Measurements from ENCODE around the gene RTN4R. TPM values are rescaled to one million over a fixed set of nuclear protein-coding genes. Genes with fewer than 3 reads are reported as not detected.
"Not testable (repeated sequence)": the region's sequence is repeated elsewhere in the genome, so short reads cannot be mapped to it uniquely, and the experiment has no call there.

Gene RTN4R
- 1 to 10 TPM; 1.3 to 2.7 TPM for total RNA-seq
- polyA plus RNA-seq: under 1 TPM; 0.05 to 0.75 TPM
- long read RNA-seq, donor 1, partial matches to known transcripts: 0 of 4 reads
- long read RNA-seq, donor 1, other reads (novel, unspliced or antisense): 2 of 4 reads
- long read RNA-seq, donor 2, partial matches to known transcripts: 0 of 2 reads
- long read RNA-seq, donor 2, other reads (novel, unspliced or antisense): 0 of 2 reads

- intact Hi-C loops (cut with DNase I): loop anchor here (2.0 to 5.0 kb wide), 3 partner anchors 91 to 112 kb away; no protein-coding TSS in a partner anchor
- Histone ChIP-seq H3K4me3 (ENCODE audit: low read length in 2 of 2) (peak within 1 kb of the TSS; percentile 31 to 34), H3K4me1 (ENCODE audit: control insufficient read depth in 1 of 2, insufficient read depth in 2 of 2, low read length in 2 of 2) (no peaks in the 10 kb centered on the region), H3K27ac (ENCODE audit: low read depth in 1 of 2, low read length in 2 of 2) (no peak within 1 kb of the TSS), H3K36me3 (ENCODE audit: control insufficient read depth in 1 of 2, insufficient read depth in 2 of 2, low read length in 1 of 2) (no peaks in the 10 kb centered on the region), H3K27me3 (ENCODE audit: control insufficient read depth in 1 of 2, insufficient read depth in 2 of 2, low read length in 1 of 2) (no peaks in the 10 kb centered on the region), H3K9me3 (ENCODE audit: control insufficient read depth, low read length) (no peaks in the 10 kb centered on the region)
- peak; percentile 79 for ATAC-seq (ENCODE audit: low FRiP score)
- DNase-seq: peak; percentile 64 to 89
- WGBS, 2 donors: 17 to 31% methylated on average over 30 to 58 of the region's 58 CpGs
These were observed at the start of gene RTN4R for GRCh38 chr22:20268279-20269012. RTN4R (minus strand) TSS chr22:20268318; CDS start chr22:20268092, 226 bp downstream.

- H3K27me3 ChIP-seq (ENCODE audit: control insufficient read depth in 1 of 2, insufficient read depth in 2 of 2, low read length in 1 of 2); H3K9me3 ChIP-seq (ENCODE audit: control insufficient read depth, low read length); intact Hi-C loops (cut with DNase I); H3K27ac ChIP-seq (ENCODE audit: low read depth in 1 of 2, low read length in 2 of 2); H3K4me3 ChIP-seq (ENCODE audit: low read length in 2 of 2); ATAC-seq (ENCODE audit: low FRiP score); H3K36me3 ChIP-seq (ENCODE audit: control insufficient read depth in 1 of 2, insufficient read depth in 2 of 2, low read length in 1 of 2); H3K4me1 ChIP-seq (ENCODE audit: control insufficient read depth in 1 of 2, insufficient read depth in 2 of 2, low read length in 2 of 2): not testable (repeated sequence)
- DNase-seq: peak in 1 of 2 donors; percentile 51
- 50 to 59% methylated on average over 8 of the region's 8 CpGs for WGBS, 2 donors
These were observed 49.4 kb upstream of the RTN4R start for GRCh38 chr22:20317402-20318042.

- intact Hi-C loops (cut with DNase I): no loop called here
- ATAC-seq (ENCODE audit: low FRiP score): no peak
- Histone ChIP-seq H3K9me3 (ENCODE audit: control insufficient read depth, low read length) (no peaks in the 10 kb centered on the region), H3K36me3 (ENCODE audit: control insufficient read depth in 1 of 2, insufficient read depth in 2 of 2, low read length in 1 of 2) (no peaks in the 10 kb centered on the region), H3K27me3 (ENCODE audit: control insufficient read depth in 1 of 2, insufficient read depth in 2 of 2, low read length in 1 of 2) (no peaks in the 10 kb centered on the region), H3K4me3 (ENCODE audit: low read length in 2 of 2) (no peak overlapping the region), H3K4me1 (ENCODE audit: control insufficient read depth in 1 of 2, insufficient read depth in 2 of 2, low read length in 2 of 2) (no peaks in the 10 kb centered on the region), H3K27ac (ENCODE audit: low read depth in 1 of 2, low read length in 2 of 2) (no peak overlapping the region)
- 92% methylated on average over 8 of the region's 8 CpGs for WGBS, 2 donors
- peak in 1 of 2 donors; percentile 59 for DNase-seq
These were observed 48.8 kb upstream of the RTN4R start for GRCh38 chr22:20316844-20317401.

- DNase-seq (peak in 1 of 2 donors; percentile 72), ATAC-seq (ENCODE audit: low FRiP score) (no peak)
- no peak overlapping the region for H3K27ac ChIP-seq (ENCODE audit: low read depth in 1 of 2, low read length in 2 of 2)
- H3K36me3 ChIP-seq (ENCODE audit: control insufficient read depth in 1 of 2, insufficient read depth in 2 of 2, low read length in 1 of 2): no peaks in the 10 kb centered on the region
- no peaks in the 10 kb centered on the region for H3K27me3 ChIP-seq (ENCODE audit: control insufficient read depth in 1 of 2, insufficient read depth in 2 of 2, low read length in 1 of 2)
- H3K4me1 ChIP-seq (ENCODE audit: control insufficient read depth in 1 of 2, insufficient read depth in 2 of 2, low read length in 2 of 2): no peaks in the 10 kb centered on the region
- 74 to 85% methylated on average over 6 to 12 of the region's 12 CpGs for WGBS, 2 donors
- H3K9me3 ChIP-seq (ENCODE audit: control insufficient read depth, low read length): no peaks in the 10 kb centered on the region
- no peak overlapping the region for H3K4me3 ChIP-seq (ENCODE audit: low read length in 2 of 2)
- intact Hi-C loops (cut with DNase I): no loop called here
These were observed 48.2 kb upstream of the RTN4R start for GRCh38 chr22:20316217-20316843.

GRCh38 chr22:20315337-20316216 is 47.5 kb upstream of the RTN4R start:
- Histone ChIP-seq H3K36me3 (ENCODE audit: control insufficient read depth in 1 of 2, insufficient read depth in 2 of 2, low read length in 1 of 2) (no peaks in the 10 kb centered on the region), H3K27me3 (ENCODE audit: control insufficient read depth in 1 of 2, insufficient read depth in 2 of 2, low read length in 1 of 2) (no peaks in the 10 kb centered on the region), H3K9me3 (ENCODE audit: control insufficient read depth, low read length) (no peaks in the 10 kb centered on the region), H3K4me3 (ENCODE audit: low read length in 2 of 2) (no peak overlapping the region), H3K27ac (ENCODE audit: low read depth in 1 of 2, low read length in 2 of 2) (no peak overlapping the region), H3K4me1 (ENCODE audit: control insufficient read depth in 1 of 2, insufficient read depth in 2 of 2, low read length in 2 of 2) (no peaks in the 10 kb centered on the region)
- DNase-seq (peak in 1 of 2 donors; percentile 73), ATAC-seq (ENCODE audit: low FRiP score) (no peak)
- 86 to 88% methylated on average over 15 to 25 of the region's 25 CpGs for WGBS, 2 donors
- intact Hi-C loops (cut with DNase I): no loop called here

- DNase-seq: peak in 1 of 2 donors; percentile 68
- intact Hi-C loops (cut with DNase I); H3K4me3 ChIP-seq (ENCODE audit: low read length in 2 of 2); H3K36me3 ChIP-seq (ENCODE audit: control insufficient read depth in 1 of 2, insufficient read depth in 2 of 2, low read length in 1 of 2); H3K9me3 ChIP-seq (ENCODE audit: control insufficient read depth, low read length); H3K4me1 ChIP-seq (ENCODE audit: control insufficient read depth in 1 of 2, insufficient read depth in 2 of 2, low read length in 2 of 2); H3K27me3 ChIP-seq (ENCODE audit: control insufficient read depth in 1 of 2, insufficient read depth in 2 of 2, low read length in 1 of 2); ATAC-seq (ENCODE audit: low FRiP score); H3K27ac ChIP-seq (ENCODE audit: low read depth in 1 of 2, low read length in 2 of 2): not testable (repeated sequence)
- WGBS, 2 donors: 83 to 87% methylated on average over 12 of the region's 12 CpGs
These were observed 46.7 kb upstream of the RTN4R start for GRCh38 chr22:20314741-20315336.

- H3K27me3 ChIP-seq (ENCODE audit: control insufficient read depth in 1 of 2, insufficient read depth in 2 of 2, low read length in 1 of 2); H3K36me3 ChIP-seq (ENCODE audit: control insufficient read depth in 1 of 2, insufficient read depth in 2 of 2, low read length in 1 of 2); intact Hi-C loops (cut with DNase I); H3K4me1 ChIP-seq (ENCODE audit: control insufficient read depth in 1 of 2, insufficient read depth in 2 of 2, low read length in 2 of 2); H3K4me3 ChIP-seq (ENCODE audit: low read length in 2 of 2); H3K9me3 ChIP-seq (ENCODE audit: control insufficient read depth, low read length); H3K27ac ChIP-seq (ENCODE audit: low read depth in 1 of 2, low read length in 2 of 2); ATAC-seq (ENCODE audit: low FRiP score); DNase-seq: not testable (repeated sequence)
- 88 to 100% methylated on average over 4 to 5 of the region's 5 CpGs for WGBS, 2 donors
These were observed 46.1 kb upstream of the RTN4R start for GRCh38 chr22:20314206-20314605.

All from aorta (tissue), 5 donors.